ENCODE measurements around the gene PAQR9. TPM values are rescaled to one million over a fixed set of nuclear protein-coding genes. Genes with fewer than 3 reads are reported as not detected.

Gene PAQR9
- total and polyA plus RNA-seq, 2 donors (not counting 1 experiment from before 2014, with no cell fraction given), result not detected

GRCh38 chr3:142975316-142975995 is 12.0 kb upstream of the PAQR9 start:
- no peak for ATAC-seq (ENCODE audit: low read depth)
- H3K4me1 Mint-ChIP-seq, result no peaks in the 10 kb centered on the region
- Histone ChIP-seq H3K4me3 (ENCODE audit: control extremely low read depth in 1 of 5, extremely low read depth in 1 of 5, insufficient read depth in 1 of 5, low read depth in 2 of 5, low read length in 4 of 5) (no peak overlapping the region), H4K20me1 (ENCODE audit: control insufficient read depth, insufficient read depth, low read length, poor library complexity, severe bottlenecking) (no peaks in the 10 kb centered on the region), H3K9ac (ENCODE audit: low read length) (no peak overlapping the region), H3K36me3 (replicated peaks in 1 of 2; ENCODE audit: control extremely low read depth in 1 of 2, control insufficient read depth in 1 of 2, extremely low read depth in 1 of 2, insufficient read depth in 2 of 2, low read length in 1 of 2) (no peaks in the 10 kb centered on the region), H3K4me2 (replicated peaks; ENCODE audit: low read depth, low read length, poor library complexity, severe bottlenecking) (no peak overlapping the region), H3K27me3 (replicated peaks in 1 of 4; ENCODE audit: control extremely low read depth in 1 of 4, control insufficient read depth in 3 of 4, insufficient read depth in 4 of 4, low read length in 3 of 4) (peaks cover 0 to 7% (median 2%) of the 10 kb centered on the region in 4 experiments), H3K9me3 (ENCODE audit: control extremely low read depth in 1 of 3, control insufficient read depth in 2 of 3, insufficient read depth in 1 of 3, low read length in 2 of 3) (peaks cover 0 to 3% (median 0%) of the 10 kb centered on the region in 3 donors), H3K79me2 (ENCODE audit: control insufficient read depth, insufficient read depth, low read length) (no peaks in the 10 kb centered on the region), H3K4me1 (ENCODE audit: control insufficient read depth in 2 of 2, insufficient read depth in 2 of 2, low read length in 2 of 2) (no peaks in the 10 kb centered on the region), H3K27ac (ENCODE audit: low read length in 2 of 2) (no peak overlapping the region), H2AFZ (ENCODE audit: insufficient read depth, low read depth, low read length, poor library complexity, severe bottlenecking) (no peak overlapping the region)
- CTCF ChIA-PET, result interaction anchor here (1.1 kb wide), 1 partner anchor 18 kb away, joined by 3 read pairs; no protein-coding TSS in a partner anchor
- H3K4me3 Mint-ChIP-seq, result no peak overlapping the region
- no peaks in the 10 kb centered on the region for H3K9me3 Mint-ChIP-seq (ENCODE audit: insufficient read depth)
- POLR2A ChIA-PET, result no interaction called here
- no peak for TF ChIP-seq CTCF (IDR thresholded peaks at IDR 0.05)
- no peak for TF ChIP-seq EZH2 (IDR thresholded peaks at IDR 0.05; ENCODE audit: borderline replicate concordance, insufficient read depth, low read depth, low read length, poor library complexity, severe bottlenecking)
- no peak for DNase-seq
- intact Hi-C loops (cut with micrococcal nuclease), result no loop called here
- H3K27me3 Mint-ChIP-seq, result peaks cover 45% of the 10 kb centered on the region
- no peak overlapping the region for H3K27ac Mint-ChIP-seq
- WGBS (ENCODE audit: insufficient coverage), result 100% methylated on average over 1 of the region's 4 CpGs

GRCh38 chr3:142973217-142974009 is 9.9 kb upstream of the PAQR9 start:
- H3K4me1 Mint-ChIP-seq, result no peaks in the 10 kb centered on the region
- no peak overlapping the region for H3K27ac Mint-ChIP-seq
- Histone ChIP-seq H4K20me1 (ENCODE audit: control insufficient read depth, insufficient read depth, low read length, poor library complexity, severe bottlenecking) (no peaks in the 10 kb centered on the region), H3K27me3 (replicated peaks in 1 of 4; ENCODE audit: control extremely low read depth in 1 of 4, control insufficient read depth in 3 of 4, insufficient read depth in 4 of 4, low read length in 3 of 4) (peaks cover 0 to 13% (median 7%) of the 10 kb centered on the region in 4 experiments), H3K36me3 (replicated peaks in 1 of 2; ENCODE audit: control extremely low read depth in 1 of 2, control insufficient read depth in 1 of 2, extremely low read depth in 1 of 2, insufficient read depth in 2 of 2, low read length in 1 of 2) (no peaks in the 10 kb centered on the region), H3K9ac (ENCODE audit: low read length) (no peak overlapping the region), H3K79me2 (ENCODE audit: control insufficient read depth, insufficient read depth, low read length) (no peaks in the 10 kb centered on the region), H3K4me3 (ENCODE audit: control extremely low read depth in 1 of 5, extremely low read depth in 1 of 5, insufficient read depth in 1 of 5, low read depth in 2 of 5, low read length in 4 of 5) (no peak overlapping the region), H2AFZ (ENCODE audit: insufficient read depth, low read depth, low read length, poor library complexity, severe bottlenecking) (no peak overlapping the region), H3K27ac (ENCODE audit: low read length in 2 of 2) (no peak overlapping the region), H3K4me1 (ENCODE audit: control insufficient read depth in 2 of 2, insufficient read depth in 2 of 2, low read length in 2 of 2) (no peaks in the 10 kb centered on the region), H3K4me2 (replicated peaks; ENCODE audit: low read depth, low read length, poor library complexity, severe bottlenecking) (no peak overlapping the region), H3K9me3 (ENCODE audit: control extremely low read depth in 1 of 3, control insufficient read depth in 2 of 3, insufficient read depth in 1 of 3, low read length in 2 of 3) (peaks cover 0 to 3% (median 0%) of the 10 kb centered on the region in 3 donors)
- CTCF ChIA-PET, result interaction anchor here (0.9 to 2.7 kb wide), 2 partner anchors 11 kb away, joined by 3 to 7 read pairs; no protein-coding TSS in a partner anchor
- no peaks in the 10 kb centered on the region for H3K9me3 Mint-ChIP-seq (ENCODE audit: insufficient read depth)
- H3K4me3 Mint-ChIP-seq, result no peak overlapping the region
- WGBS (ENCODE audit: insufficient coverage), result 99% methylated on average over 8 of the region's 8 CpGs
- peaks cover 35% of the 10 kb centered on the region for H3K27me3 Mint-ChIP-seq
- ATAC-seq (ENCODE audit: low read depth) (no peak), DNase-seq (no peak)
- no peak for TF ChIP-seq CTCF (IDR thresholded peaks at IDR 0.05)
- no peak for TF ChIP-seq EZH2 (IDR thresholded peaks at IDR 0.05; ENCODE audit: borderline replicate concordance, insufficient read depth, low read depth, low read length, poor library complexity, severe bottlenecking)
- POLR2A ChIA-PET, result no interaction called here
- intact Hi-C loops (cut with micrococcal nuclease), result no loop called here

Measured in B cell (primary cell).